Urothelium cell line (cell line): ENCODE results near the gene SMIM45.

ENCODE experiments used
- DNase-seq: peaks from one replicate; pipeline ENCODE4 v3.0.0; 2011; ENCODE audit warnings: low spot score, mixed read lengths
- FAIRE-seq: peaks from 2 replicates; lab custom pipeline; 2011; peaks lifted over from hg19 to GRCh38; lab: Jason Lieb, UNC

SMIM45 gene

DNA sequence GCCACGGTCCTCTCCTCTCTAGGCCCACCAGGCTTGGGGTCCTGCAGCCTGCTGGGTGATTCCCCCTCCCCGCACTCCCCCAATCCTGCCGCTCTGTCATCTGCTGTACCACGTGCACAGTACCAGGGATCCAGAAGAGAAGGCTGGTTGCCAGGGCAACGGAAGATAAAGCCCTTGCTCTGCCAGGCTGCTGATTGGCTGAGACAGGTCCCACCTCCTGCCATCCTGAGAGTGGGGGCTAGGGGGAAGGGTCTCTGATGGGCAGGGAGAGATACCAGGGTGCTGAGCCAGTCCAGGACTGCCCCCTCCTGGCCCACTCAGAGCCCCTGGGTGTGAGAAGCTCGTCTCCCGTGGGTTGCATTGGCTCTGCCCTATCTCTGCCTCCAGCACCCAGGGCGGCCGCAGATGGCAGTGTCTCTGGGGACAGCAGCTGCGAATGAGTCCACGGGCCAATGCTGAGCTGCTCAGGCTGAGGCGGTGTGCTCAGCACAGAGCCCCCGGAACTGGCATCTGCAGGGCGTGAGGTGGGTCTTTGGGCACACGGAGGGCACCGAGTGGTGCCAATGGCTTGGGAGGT lies at the start of gene SMIM45:
SMIM45 (plus strand) TSS at position 253 of the 577 bp plus-strand sequence.
- no peak for DNase-seq
- no peak for FAIRE-seq

DNA sequence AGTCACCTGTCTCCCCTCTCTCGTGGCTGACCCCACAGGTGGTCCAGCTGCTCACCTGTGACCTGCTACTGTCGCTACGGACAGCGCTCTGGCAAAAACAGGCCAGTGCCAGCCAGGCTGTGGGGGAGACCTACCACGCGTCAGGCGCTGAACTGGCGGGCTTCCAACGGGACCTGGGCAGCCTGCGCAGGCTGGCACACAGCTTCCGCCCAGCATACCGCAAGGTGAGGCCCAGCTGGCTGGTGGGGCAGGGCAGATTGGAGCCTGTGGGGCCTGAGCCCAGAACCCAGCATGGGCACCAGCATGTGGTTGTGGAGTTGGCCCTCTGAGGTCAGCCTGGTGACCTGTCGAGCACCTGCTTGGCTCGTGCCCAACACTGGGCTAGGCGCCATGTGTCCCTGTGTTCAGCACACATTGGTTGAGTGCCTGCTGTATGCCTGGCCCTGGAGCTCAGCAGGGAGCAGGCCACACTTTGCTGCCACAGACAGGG lies 49.0 kb upstream of the SMIM45 start:
- FAIRE-seq = peak; percentile 32
- DNase-seq = no peak

DNA sequence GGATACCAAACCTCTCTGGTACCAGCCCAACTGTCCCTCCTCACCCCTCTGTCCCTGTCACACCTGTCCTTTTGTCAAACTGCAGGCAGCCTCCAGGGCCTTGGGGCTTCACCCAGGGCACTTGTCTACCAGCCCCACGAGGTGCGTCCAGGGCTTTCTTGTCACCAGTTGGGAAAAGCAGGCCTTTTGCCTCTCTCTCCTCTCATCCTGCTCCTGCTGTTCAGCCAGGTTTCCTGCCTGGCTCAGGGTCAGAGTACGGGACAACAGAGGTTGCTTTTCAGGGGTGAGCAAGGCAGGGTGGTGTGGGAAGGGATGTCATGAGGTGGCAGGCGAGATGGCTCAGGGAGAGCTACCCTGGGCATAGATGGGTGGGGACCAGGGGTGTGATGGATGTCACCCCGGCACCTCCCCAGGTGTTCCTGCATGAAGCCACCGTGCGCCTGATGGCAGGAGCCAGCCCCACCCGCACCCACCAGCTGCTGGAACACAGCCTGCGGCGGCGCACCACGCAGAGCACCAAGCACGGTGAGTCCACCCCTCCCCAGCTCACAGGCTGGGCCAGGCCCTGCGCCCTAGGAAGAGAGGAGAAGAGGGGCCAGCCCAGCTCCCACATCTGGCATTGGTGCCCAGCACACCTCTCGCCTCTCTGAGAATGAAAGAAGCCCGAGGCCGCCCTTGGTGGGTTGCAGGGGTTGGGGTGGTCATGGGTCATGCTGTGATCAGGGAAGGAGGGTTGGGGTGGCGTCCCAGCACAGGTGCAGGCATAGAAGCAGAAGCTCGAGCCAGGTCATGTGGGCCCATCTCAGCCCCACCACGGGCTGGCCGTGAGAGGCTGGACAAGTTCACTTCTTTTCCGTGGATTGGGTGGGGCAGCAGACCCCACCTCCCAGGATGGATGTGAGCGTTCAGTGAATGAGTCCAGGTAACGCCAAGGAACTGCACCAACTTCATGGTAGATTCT lies 47.2 kb upstream of the SMIM45 start:
- DNase-seq (no peak), FAIRE-seq (no peak)

DNA sequence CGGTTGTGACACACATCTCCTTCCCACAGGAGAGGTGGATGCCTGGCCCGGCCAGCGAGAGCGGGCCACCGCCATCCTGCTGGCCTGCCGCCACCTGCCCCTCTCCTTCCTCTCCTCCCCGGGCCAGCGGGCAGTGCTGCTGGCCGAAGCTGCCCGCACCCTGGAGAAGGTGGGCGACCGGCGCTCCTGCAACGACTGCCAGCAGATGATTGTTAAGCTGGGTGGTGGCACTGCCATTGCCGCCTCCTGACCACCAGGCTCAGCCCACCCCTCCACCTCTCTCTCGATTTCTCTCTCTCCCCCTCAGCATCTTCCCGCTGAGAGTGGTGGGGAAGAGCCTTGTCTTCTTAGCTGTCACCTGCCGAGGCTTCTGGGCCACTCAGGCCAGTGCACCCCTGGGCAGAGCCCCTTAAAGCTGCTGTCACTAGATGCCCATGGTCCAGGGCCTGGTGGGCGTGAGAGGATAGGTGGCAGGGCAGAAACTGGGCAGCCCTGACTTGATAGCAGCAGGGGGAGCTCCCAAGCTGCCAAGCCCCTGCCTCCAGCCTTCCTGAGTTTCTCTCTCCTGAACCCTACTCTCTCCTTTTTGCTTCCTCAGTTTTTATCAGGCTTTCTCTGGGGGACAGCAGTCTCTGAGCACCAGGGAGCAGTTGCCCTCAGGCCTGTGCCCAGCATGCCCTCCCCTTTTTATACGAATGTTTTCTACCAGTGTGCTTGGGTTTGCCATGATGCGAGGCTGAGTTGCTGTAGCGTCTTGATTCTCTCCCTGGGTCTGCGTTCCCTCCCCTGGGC lies 46.3 kb upstream of the SMIM45 start:
- DNase-seq (no peak), FAIRE-seq (no peak)

DNA sequence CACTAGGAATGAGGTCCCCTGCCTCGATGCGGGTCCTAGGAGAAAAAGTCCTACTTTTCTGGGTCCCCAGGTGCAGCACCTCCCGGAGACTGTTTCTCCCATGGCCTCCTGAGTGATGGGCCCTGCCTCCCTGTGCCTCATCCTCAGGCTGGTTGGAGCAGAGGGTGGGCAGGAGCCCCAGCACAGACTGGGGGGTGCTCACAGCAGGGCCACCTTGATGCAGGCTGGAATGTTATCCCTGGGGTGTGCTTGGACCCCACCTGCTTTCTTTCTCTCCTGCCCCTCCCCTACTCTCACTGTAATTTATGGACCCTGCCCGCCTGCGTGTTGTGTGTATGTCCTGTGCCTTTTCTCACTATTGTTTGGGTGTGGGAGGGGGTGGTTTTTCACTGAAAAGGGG lies 45.1 kb upstream of the SMIM45 start:
- DNase-seq = no peak

DNA sequence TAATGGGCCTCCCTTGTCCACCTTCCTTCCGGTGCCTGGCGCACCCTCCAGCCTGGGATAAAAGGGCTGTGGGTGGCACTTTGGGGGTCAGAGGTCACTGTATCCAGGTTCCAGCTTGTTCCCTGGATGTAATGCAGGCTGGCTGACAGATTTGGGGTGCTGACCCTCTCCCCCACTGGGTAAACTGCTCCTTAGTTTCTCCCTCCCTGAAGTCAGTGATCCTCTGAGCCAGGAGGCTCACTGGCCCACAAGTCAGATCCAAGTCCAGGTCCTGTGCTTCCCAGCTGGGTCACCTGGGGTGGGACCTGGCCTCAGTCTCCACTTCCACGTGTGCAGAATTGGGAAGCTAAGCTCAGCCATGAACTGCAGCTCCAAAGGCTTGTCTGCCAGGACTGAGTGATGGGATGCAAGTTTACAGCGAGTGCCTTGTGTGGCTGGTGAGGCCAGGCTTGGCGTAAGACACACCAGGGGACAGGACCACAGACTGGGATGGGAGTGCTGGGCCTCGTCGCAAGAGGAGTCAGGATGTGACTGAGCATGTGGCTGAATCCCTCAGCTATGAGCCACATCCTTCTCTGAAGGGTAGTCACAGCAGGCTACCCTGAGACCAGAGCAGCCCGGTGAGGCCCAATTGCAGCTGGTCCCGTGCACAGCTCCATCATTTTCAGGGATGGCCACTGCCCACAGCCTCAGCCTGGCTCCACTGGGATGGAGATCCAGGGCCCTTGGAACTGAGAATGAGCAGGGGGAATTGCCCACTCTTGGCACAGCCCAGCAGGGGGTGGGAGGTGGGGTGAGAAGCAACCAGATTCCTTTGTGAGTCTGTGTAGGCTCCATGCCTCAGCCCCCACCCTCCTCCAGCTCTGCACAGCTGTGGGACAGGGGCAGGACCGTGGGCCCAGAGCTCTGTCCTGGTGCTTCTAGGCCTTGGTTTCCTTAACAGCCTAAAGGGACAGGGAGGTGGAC lies 44.2 kb upstream of the SMIM45 start:
- no peak for DNase-seq
- peak; percentile 23 for FAIRE-seq

More for the DNA sequence above, 45.1 kb upstream of the SMIM45 start:
- no peak for FAIRE-seq

DNA sequence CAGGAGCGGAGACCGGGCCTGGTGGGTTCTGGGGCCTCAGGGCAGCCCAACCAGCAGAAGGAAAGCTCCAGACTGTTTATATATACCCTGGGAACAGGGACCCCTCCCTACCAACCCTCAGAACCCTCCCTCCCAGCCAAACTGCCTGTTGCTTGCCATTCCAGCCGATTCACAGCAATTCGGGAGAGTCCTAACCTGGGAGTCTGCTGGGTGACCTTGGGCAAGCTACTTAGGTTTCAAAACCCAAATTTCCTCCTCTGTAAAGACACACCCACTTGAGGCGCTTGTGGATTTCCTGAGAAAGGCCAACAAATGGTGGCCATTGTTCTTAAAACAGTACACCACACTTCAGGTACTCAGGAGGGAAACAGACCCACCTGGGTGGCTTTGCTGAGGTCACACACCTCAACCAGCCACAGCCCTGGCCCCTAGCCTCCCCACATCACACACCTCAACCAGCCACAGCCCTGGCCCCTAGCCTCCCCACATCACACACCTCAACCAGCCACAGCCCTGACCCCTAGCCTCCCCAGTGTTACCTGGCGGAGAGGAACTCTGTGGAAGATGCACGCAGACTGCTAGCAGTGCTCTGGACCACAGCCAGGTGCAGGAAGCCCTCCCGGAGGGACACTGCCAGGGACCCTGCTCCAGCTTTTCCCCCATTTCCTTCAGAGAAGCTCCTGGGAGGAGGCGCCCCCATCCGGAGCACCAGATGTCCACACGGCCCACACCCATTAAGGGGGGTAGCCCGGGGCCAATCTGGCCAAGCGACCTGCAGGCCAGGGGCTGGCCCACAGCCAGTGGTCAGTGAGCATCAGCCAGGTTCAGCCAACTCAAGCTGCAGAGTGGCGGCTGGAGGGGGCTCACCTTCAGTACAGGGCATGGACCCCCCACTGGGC lies 43.3 kb upstream of the SMIM45 start:
- no peak for FAIRE-seq
- DNase-seq = no peak

DNA sequence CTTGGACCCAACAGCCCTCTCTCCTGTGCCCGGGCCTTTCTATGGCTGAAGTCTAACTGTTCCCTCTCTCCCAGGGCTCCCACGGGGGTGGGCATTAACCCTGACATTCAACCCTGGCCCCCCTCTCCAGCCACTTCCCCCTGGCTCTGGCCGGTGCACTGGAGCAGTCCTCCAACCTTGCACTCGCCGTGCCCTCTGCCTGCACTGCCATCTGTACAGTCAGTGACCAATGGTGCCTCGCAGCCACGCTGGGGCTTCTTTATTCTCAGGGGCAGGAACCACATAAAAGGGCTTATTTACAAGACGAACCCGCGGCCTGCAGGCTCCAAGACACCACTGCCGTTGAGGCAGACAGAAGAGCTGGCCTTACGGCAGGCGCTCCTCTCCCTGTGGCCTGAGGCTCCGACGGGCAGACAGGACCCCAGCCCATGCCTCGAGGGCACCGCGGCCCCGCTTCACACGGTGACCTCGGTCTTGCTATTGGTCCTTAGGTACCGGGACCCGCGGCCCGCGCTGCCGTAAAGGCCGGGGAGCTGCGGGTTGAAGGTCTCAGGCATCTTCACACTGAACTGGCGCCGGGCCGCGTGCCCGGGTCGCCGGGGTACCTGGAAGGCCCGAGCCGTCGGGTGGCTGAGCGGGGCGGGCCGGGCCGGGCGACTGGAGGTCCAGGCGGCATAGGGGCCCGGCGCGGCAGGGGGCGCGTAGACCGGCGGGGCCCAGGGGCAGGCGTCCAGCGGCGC lies 42.5 kb upstream of the SMIM45 start:
- FAIRE-seq = no peak

DNA sequence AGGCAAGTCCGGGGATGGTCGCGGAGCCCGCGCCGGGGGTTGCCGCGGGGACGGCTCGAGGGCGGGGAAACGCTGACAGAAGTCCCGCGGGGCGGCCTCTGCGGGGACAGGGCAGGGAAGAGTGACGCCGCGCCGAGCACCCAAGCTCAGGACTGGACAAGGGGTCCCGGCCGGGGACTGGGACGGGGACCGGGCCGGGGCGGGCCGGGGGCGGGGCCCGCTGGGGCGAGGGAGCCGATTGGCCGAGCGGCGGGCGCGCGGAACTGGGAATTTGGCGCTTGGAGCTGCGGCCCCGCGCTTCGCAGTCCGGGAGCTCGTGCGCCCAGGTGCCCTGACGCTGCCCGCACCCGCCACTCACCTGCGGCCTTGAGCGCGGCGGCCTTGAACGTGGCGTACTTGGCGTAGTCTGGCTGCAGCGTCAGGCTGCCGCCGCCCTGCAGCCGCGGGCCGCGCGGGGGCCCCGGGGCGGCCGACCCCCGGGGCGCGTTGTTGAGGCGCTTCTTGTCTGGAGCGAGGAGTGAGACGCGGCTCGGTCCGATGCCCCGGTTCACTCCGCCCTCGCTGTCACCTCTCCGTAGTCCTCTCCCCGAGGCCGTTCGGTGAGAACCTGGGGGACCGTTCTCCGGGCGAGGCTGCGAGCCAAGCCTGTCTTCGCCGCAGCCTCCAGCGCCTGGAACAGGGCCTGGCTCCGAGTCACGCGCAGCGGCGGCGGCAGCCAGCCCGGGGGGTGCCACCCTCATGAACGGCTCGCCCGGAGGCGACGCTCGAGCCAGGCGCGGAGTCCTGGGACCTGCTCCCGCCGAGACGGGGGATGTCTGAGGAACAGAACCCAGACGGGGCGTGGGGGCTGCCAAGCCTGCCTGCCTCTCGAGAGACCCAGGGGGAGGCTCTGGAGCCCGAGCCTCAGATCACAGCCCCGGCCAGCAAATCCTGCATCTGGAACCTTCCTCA lies 41.6 kb upstream of the SMIM45 start:
- DNase-seq (no peak), FAIRE-seq (no peak)

More for the DNA sequence above, 42.5 kb upstream of the SMIM45 start:
- DNase-seq = no peak

DNA sequence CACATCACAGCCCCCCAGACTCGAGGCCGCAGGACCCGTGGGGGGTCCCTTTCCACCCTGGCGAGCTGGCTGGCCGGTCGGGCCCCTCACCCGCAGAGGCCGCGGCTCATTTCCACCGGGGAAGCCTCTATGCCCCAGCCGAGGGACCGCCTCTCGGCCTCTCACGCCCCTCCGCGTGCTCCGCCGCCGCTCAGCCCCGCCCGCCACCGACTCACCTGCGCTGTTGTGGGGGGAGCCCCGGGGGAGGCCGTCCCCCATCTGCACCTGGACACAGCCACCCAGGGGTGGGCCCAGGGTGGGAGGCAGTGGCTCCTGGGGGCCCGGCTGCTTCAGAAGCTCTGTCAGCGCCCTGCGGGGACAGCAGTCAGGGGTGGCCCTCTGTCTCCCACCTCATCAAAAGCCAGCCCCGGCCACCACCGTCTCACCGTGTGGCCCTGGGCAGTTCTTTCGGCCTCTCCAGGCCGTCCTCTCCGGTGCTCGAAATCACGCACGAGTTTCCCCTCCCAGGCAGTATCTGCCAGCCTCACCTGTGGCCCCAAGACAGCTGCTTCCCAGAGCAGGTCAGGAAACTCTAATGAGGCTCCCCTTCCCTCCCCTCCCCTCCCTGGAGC lies 40.8 kb upstream of the SMIM45 start:
- DNase-seq (no peak), FAIRE-seq (no peak)

DNA sequence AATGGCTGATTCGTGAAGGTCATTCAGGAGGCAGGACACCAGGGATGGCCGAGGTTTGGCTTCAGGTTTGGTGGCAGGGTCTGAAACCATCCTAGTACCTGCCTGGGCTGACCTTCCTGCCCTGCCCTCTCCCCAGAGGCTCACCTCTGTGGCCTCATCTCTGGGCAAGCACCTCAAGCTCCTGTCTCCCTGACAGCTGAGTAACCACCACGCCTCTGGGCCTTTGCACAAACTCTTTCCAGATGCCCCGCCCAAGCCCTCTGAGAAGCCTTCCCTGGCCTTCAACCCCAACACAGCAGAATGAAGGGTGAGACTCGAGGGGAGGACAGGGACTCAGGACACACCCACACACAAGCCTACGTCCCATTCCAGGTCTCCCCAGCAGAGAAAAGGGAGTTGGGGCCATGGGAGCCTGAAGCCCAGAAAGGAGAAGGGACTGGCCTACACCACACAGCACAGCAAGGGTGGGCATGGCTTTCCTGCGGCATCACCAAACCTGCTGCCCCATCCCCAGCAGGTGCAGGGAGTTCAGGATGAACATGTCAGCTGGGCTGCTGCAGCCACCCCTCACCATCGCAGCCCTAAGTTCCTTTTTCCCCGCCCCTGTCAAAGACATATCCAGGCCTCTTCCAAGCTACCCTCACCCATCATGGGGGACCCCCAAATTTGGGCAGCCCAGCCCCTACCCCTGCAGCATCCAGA lies 39.5 kb upstream of the SMIM45 start:
- no peak for DNase-seq
- no peak for FAIRE-seq

DNA sequence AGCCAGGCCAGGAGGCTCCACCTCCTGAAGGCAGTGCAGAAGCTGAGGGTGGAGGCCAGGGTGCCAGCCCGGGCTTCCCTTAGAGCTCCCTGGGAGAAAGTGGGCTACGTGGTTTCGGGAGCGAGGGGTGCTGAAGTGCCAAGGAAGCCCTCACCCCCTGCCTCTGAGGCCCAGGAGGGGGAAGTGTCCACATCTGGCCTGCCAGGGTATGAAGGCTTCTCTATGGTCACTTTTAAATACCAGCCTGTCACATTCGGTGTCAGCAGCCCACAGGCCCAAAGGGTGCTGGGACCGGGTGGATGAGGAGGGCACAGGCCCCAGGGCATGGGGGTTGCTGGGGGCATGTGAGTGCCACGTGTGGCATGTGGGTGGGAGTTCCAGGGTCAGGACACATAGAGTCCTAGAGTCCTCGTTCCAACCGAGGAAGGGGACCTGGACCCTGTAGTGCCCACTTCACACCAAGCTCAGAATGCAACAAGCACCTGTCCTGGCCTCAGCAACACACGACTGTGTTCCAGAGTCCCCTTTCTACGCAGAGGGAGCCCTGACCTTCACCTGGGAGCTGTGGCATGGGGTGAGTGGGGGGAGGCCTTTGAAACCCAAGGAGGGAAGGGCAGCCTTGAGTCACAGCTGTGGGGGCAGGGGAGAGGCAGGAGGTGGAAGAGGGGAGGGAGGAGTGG lies 38.8 kb upstream of the SMIM45 start:
- FAIRE-seq = no peak
- no peak for DNase-seq

DNA sequence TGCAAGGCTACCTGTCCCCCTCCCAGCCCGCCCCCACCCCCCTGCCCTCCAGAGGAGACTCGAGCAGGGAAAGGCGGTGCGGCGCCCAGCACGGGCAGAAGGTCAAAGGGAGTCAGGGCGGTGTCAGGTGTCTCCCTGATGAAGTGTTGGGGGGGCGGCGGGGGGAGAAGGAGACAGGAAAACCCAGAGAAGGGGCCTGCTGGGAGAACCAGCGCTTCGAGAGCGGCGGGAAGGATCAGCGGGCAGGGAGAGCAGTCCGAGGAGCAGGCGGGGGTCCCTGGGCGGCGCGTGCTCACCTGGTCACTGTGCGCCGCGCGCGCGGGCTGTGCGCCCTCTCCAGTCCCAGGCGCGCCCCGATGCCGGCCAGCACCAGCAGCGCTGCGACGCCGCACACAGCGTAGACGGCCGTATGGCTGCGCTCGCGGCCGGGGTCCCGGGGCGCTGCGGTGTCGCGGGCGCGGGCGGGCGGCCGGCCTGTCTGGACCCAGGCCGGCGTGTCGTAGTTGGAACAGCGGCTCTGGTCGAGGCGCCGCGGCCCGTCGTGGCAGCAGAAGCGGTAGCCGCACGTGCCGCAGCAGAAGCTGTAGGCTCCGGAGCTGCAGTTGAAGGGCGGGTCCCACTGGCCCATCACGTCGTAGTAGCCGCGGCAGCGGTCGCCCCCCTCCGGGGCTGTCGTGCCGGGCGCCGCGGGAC lies 38.0 kb upstream of the SMIM45 start:
- FAIRE-seq = no peak
- no peak for DNase-seq

DNA sequence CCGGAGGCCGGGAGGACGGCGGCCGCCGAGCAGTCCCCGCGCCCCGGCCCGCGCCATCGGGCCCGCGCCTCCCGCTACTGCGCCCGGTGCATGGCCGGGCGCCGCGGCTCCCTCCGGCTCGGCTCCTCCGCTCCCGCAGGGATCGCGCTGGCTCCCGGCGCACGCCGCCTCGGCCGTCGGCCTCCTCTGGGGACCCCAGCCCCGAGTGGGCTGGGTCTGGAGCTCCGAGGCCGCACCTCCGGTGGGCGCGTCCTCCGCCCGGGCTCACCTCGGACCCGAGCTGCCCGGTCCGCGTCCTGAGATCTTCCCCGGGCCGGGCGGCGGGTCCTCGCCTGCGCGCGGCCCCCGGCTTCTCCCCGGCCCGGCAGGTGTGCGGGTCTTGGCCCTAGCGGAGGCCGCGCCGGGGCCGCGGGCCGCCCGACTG lies 37.3 kb upstream of the SMIM45 start:
- FAIRE-seq (no peak), DNase-seq (no peak)
